LNCAP (cell line): ENCODE data around the gene NDUFAF7.

Experiments used
- TF ChIP-seq, protein P1 (sequence below): fragments of 450-650 bp; IDR thresholded peaks from 2 replicates; pipeline ENCODE4 v1.5.1; 2017; ENCODE audit warnings: mild to moderate bottlenecking

The NDUFAF7 gene

GRCh38 chr2:37230581-37230980, 877 bp upstream of the NDUFAF7 start:
- TF ChIP-seq, protein P1, sequence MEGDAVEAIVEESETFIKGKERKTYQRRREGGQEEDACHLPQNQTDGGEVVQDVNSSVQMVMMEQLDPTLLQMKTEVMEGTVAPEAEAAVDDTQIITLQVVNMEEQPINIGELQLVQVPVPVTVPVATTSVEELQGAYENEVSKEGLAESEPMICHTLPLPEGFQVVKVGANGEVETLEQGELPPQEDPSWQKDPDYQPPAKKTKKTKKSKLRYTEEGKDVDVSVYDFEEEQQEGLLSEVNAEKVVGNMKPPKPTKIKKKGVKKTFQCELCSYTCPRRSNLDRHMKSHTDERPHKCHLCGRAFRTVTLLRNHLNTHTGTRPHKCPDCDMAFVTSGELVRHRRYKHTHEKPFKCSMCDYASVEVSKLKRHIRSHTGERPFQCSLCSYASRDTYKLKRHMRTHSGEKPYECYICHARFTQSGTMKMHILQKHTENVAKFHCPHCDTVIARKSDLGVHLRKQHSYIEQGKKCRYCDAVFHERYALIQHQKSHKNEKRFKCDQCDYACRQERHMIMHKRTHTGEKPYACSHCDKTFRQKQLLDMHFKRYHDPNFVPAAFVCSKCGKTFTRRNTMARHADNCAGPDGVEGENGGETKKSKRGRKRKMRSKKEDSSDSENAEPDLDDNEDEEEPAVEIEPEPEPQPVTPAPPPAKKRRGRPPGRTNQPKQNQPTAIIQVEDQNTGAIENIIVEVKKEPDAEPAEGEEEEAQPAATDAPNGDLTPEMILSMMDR: no peak

- TF ChIP-seq, protein P1: no peak
Observed at GRCh38 chr2:37232131-37232933, 874 bp downstream of the NDUFAF7 start.

- TF ChIP-seq, protein P1: no peak
Observed at GRCh38 chr2:37243435-37243834, 12.0 kb downstream of the NDUFAF7 start.

GRCh38 chr2:37244017-37244416, 12.6 kb downstream of the NDUFAF7 start:
- TF ChIP-seq, protein P1: no peak

DNA sequence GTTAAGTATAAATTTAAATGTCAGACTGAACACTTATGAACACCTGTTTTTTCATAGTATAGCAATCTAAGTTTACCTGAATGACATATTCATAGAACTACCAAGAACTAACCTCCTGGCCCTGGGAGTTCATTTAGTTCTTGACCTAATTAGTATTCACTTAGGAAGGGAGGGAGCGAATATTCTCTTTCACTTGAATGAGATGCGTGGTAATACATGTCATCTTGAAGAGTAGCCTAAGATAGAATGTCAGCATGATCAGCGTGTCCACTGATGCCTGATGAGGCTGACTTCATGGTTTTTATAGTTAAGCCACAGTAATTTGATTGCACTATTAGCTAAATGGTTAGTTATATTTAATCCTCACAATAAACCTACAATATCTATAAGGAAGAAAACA, 13.3 kb downstream of the NDUFAF7 start:
- TF ChIP-seq, protein P1: no peak

DNA sequence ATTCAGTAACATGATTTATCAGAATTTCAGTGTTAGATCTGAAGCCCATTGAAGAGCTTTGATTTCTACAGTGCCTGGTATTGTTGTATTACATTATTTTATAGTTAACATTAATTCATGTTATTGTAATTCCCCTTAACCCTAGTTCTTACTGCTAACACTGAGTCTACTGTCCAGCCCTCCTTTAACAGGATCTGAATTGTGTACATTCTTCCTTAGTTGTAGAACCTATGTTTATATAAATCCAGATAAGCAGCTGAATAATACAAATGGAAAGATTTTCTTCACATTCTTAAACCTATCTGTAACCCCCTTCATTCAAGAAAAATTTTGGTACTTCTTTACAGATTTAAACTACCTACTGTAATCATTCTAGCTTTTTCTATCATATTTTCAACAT, 14.7 kb downstream of the NDUFAF7 start:
- TF ChIP-seq, protein P1: no peak

GRCh38 chr2:37250869-37251740, 19.6 kb downstream of the NDUFAF7 start:
- TF ChIP-seq, protein P1: no peak
